Parathyroid adenoma (tissue), 2 donors: ENCODE results near the gene KRTAP5-1.
"Not testable (repeated sequence)": the region's sequence is repeated elsewhere in the genome, so short reads cannot be mapped to it uniquely, and the experiment has no call there.

Source experiments
- H2AFZ ChIP-seq: fragments of 300-600 bp; sonication (generic); one replicate; pipeline ENCODE4 v1.7.0; 2017; ENCODE audit warnings: antibody characterized with exemption, mild to moderate bottlenecking
- H3K27ac ChIP-seq: fragments of 300-600 bp; sonication (generic); one replicate; pipeline ENCODE4 v1.7.0; 2017
- H3K27me3 ChIP-seq: fragments of 300-600 bp; sonication (generic); one replicate; pipeline ENCODE4 v1.7.0; 2017; ENCODE audit warnings: low read length; ENCODE audit not compliant: control insufficient read depth, insufficient read depth
- H3K36me3 ChIP-seq: fragments of 300-600 bp; sonication (generic); one replicate; pipeline ENCODE4 v1.7.0; 2017; ENCODE audit warnings: low read length; ENCODE audit not compliant: control insufficient read depth, insufficient read depth
- H3K4me1 ChIP-seq: fragments of 300-600 bp; sonication (generic); one replicate; pipeline ENCODE4 v1.7.0; 2017; ENCODE audit warnings: control low read depth
- H3K4me2 ChIP-seq: fragments of 300-600 bp; sonication (generic); one replicate; pipeline ENCODE4 v1.7.0; 2017; ENCODE audit warnings: low read length
- H3K4me3 ChIP-seq: fragments of 300-600 bp; sonication (generic); one replicate; pipeline ENCODE4 v1.7.0; 2017; ENCODE audit warnings: low read depth, low read length
- H3K79me2 ChIP-seq: fragments of 300-600 bp; sonication (generic); one replicate; pipeline ENCODE4 v1.7.0; 2017; ENCODE audit warnings: control low read depth
- H3K9ac ChIP-seq: fragments of 300-600 bp; sonication (generic); one replicate; pipeline ENCODE4 v1.7.0; 2017; ENCODE audit warnings: mild to moderate bottlenecking
- H3K9me3 ChIP-seq: fragments of 300-600 bp; sonication (generic); one replicate; pipeline ENCODE4 v1.7.0; 2017; ENCODE audit warnings: low read length; ENCODE audit not compliant: control insufficient read depth
- TF ChIP-seq, protein P1 (sequence below): fragments of 300-600 bp; sonication (generic); IDR thresholded peaks from one replicate; pipeline ENCODE4 v1.7.0; 2017; ENCODE audit warnings: antibody characterized with exemption, mild to moderate bottlenecking
- donor health status: primary hyperparathyroidism.

Gene KRTAP5-1

GRCh38 chr11:1592628-1593027, 7.5 kb upstream of the KRTAP5-1 start:
- H3K27ac ChIP-seq: no peak overlapping the region
- no peaks in the 10 kb centered on the region for H3K27me3 ChIP-seq
- H3K36me3 ChIP-seq: no peaks in the 10 kb centered on the region
- TF ChIP-seq, protein P1, sequence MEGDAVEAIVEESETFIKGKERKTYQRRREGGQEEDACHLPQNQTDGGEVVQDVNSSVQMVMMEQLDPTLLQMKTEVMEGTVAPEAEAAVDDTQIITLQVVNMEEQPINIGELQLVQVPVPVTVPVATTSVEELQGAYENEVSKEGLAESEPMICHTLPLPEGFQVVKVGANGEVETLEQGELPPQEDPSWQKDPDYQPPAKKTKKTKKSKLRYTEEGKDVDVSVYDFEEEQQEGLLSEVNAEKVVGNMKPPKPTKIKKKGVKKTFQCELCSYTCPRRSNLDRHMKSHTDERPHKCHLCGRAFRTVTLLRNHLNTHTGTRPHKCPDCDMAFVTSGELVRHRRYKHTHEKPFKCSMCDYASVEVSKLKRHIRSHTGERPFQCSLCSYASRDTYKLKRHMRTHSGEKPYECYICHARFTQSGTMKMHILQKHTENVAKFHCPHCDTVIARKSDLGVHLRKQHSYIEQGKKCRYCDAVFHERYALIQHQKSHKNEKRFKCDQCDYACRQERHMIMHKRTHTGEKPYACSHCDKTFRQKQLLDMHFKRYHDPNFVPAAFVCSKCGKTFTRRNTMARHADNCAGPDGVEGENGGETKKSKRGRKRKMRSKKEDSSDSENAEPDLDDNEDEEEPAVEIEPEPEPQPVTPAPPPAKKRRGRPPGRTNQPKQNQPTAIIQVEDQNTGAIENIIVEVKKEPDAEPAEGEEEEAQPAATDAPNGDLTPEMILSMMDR: no peak
- no peaks in the 10 kb centered on the region for H3K79me2 ChIP-seq
- no peak overlapping the region for H2AFZ ChIP-seq
- H3K9me3 ChIP-seq: no peaks in the 10 kb centered on the region
- H3K9ac ChIP-seq: no peak overlapping the region
- H3K4me3 ChIP-seq: no peak overlapping the region
- no peak overlapping the region for H3K4me2 ChIP-seq
- H3K4me1 ChIP-seq: no peaks in the 10 kb centered on the region

- H3K79me2 ChIP-seq: no peaks in the 10 kb centered on the region
- H3K4me2 ChIP-seq: no peak overlapping the region
- H2AFZ ChIP-seq: no peak overlapping the region
- H3K36me3 ChIP-seq: no peaks in the 10 kb centered on the region
- H3K4me1 ChIP-seq: no peaks in the 10 kb centered on the region
- H3K27me3 ChIP-seq: no peaks in the 10 kb centered on the region
- TF ChIP-seq, protein P1: no peak
- H3K9me3 ChIP-seq: no peaks in the 10 kb centered on the region
- no peak overlapping the region for H3K27ac ChIP-seq
- no peak overlapping the region for H3K4me3 ChIP-seq
- no peak overlapping the region for H3K9ac ChIP-seq
Observed at GRCh38 chr11:1589996-1590395, 4.9 kb upstream of the KRTAP5-1 start.

- not testable (repeated sequence) for H3K4me2 ChIP-seq, H3K4me1 ChIP-seq, H3K9me3 ChIP-seq, H3K79me2 ChIP-seq, H3K4me3 ChIP-seq, H2AFZ ChIP-seq, H3K27me3 ChIP-seq, H3K27ac ChIP-seq, H3K36me3 ChIP-seq, H3K9ac ChIP-seq
Observed at GRCh38 chr11:1589191-1589963, 4.3 kb upstream of the KRTAP5-1 start.

GRCh38 chr11:1586699-1587098, 1.6 kb upstream of the KRTAP5-1 start:
- H3K27me3 ChIP-seq: no peaks in the 10 kb centered on the region
- H3K4me1 ChIP-seq: no peaks in the 10 kb centered on the region

DNA sequence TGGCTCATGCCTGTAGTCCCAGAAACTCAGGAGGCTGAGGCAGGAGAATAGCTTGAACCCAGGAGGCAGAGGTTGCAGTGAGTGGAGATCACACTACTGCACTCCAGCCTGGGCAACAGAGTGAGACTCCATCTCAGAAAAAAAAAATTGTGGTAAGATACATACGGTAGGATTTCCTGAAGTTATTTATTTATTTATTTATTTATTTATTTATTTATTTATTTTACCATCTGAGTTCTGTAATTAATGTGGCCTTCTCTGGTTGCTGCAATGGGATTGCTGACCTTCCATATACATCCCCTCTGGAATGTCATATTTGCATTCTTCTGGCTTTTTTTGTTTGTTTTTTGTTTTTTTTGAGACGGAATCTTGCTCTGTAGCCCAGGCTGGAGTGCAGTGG, 2.2 kb downstream of the KRTAP5-1 start:
- H3K27me3 ChIP-seq: not testable (repeated sequence)

More at GRCh38 chr11:1586699-1587098, 1.6 kb upstream of the KRTAP5-1 start:
- Histone ChIP-seq H3K4me3 (no peak overlapping the region), H3K4me2 (no peak overlapping the region), H3K79me2 (no peaks in the 10 kb centered on the region), H2AFZ (no peak overlapping the region), H3K27ac (no peak overlapping the region), H3K36me3 (no peaks in the 10 kb centered on the region), H3K9me3 (no peaks in the 10 kb centered on the region), H3K9ac (no peak overlapping the region)
- TF ChIP-seq, protein P1: no peak

GRCh38 chr11:1581976-1582375, 3.1 kb downstream of the KRTAP5-1 start:
- H3K9ac ChIP-seq: no peak overlapping the region
- TF ChIP-seq, protein P1: no peak

More for the DNA sequence above, 2.2 kb downstream of the KRTAP5-1 start:
- H3K4me2 ChIP-seq, H3K79me2 ChIP-seq, H2AFZ ChIP-seq, H3K4me1 ChIP-seq, H3K36me3 ChIP-seq, H3K27ac ChIP-seq, H3K9ac ChIP-seq, H3K9me3 ChIP-seq, H3K4me3 ChIP-seq: not testable (repeated sequence)

More at GRCh38 chr11:1581976-1582375, 3.1 kb downstream of the KRTAP5-1 start:
- Histone ChIP-seq H3K4me1 (no peaks in the 10 kb centered on the region), H3K4me2 (no peak overlapping the region), H3K9me3 (no peaks in the 10 kb centered on the region), H3K27me3 (no peaks in the 10 kb centered on the region), H3K79me2 (no peaks in the 10 kb centered on the region), H3K36me3 (no peaks in the 10 kb centered on the region), H3K27ac (no peak overlapping the region), H2AFZ (no peak overlapping the region), H3K4me3 (no peak overlapping the region)
